K562 (cell line): Measurements from ENCODE around the gene COL9A3. TPM values are rescaled to one million over a fixed set of nuclear protein-coding genes. Genes with fewer than 3 reads are reported as not detected.

ENCODE experiments used
- ATAC-seq: fragments of 200-7000 bp; cut with Tn5 transposase; 3 replicates; pipeline ENCODE4 v1.9.1; 2020; ENCODE audit warnings: moderate library complexity
- BruUV-seq: library from RNA; stranded (reverse); fragments of 400-500 nt; replicated peaks from 2 replicates; lab custom pipeline; 2021; lab: Mats Ljungman, UMichigan
- CTCF ChIA-PET: fragments of 300-600 bp; formaldehyde crosslinking; extraction: SDS; loops from one replicate; lab custom pipeline; 2021; ENCODE audit warnings: low intra/inter-chr PET ratio; lab: Yijun Ruan, JAX
- POLR2A ChIA-PET: fragments of 300-600, 350-650 bp; sonication (Branson Sonifier 250); formaldehyde crosslinking; extraction: SDS; loops from one replicate; lab custom pipeline; 2021; ENCODE audit warnings: antibody characterized with exemption, inconsistent platforms; lab: Yijun Ruan, JAX
- DNase-seq, 4 experiments: peaks; one replicate each; pipeline versions ENCODE4 v3.0.0 to v3.0.0-alpha.2; 2011 to 2018; ENCODE audit warnings: low spot score in 3 of 4, mixed read lengths in 3 of 4; ENCODE audit errors: extremely low read depth in 1 of 4
- FAIRE-seq: peaks from 2 replicates; lab custom pipeline; 2011; peaks lifted over from hg19 to GRCh38; lab: Jason Lieb, UNC
- H2AFZ ChIP-seq: 2 replicates; pipeline ENCODE4 v1.6.0; 2011; ENCODE audit warnings: low read depth, low read length, control low read depth, inconsistent platforms
- H3K27ac ChIP-seq: fragments of 200-600 bp; 3 replicates; pipeline ENCODE4 v1.8.0; 2011; ENCODE audit warnings: low read depth, mild to moderate bottlenecking, control low read depth, inconsistent platforms, low read length, moderate library complexity, mixed read lengths; ENCODE audit errors: extremely low read depth
- H3K27me3 ChIP-seq, 2 experiments: fragments of 300-600 bp in 1 of 2; 2 replicates in 1 of 2; 3 replicates in 1 of 2; pipeline versions ENCODE4 v1.6.0 to v1.8.0; 2011; ENCODE audit warnings: inconsistent platforms in 2 of 2, low read length in 2 of 2, mild to moderate bottlenecking in 1 of 2, mixed read lengths in 1 of 2, moderate library complexity in 1 of 2; ENCODE audit not compliant: control insufficient read depth in 2 of 2, insufficient read depth in 2 of 2
- H3K36me3 ChIP-seq: fragments of 300-600 bp; 3 replicates; pipeline ENCODE4 v1.8.0; 2011; ENCODE audit warnings: mild to moderate bottlenecking, low read length, inconsistent platforms; ENCODE audit not compliant: control insufficient read depth, insufficient read depth
- H3K4me1 ChIP-seq, 2 experiments: fragments of 200-600 bp in 1 of 2; replicated peaks in 1 of 2; 2 replicates in 1 of 2; 3 replicates in 1 of 2; pipeline versions ENCODE4 v1.5.1 to v1.8.0; 2011; ENCODE audit warnings: inconsistent platforms in 2 of 2, low read length in 2 of 2, mild to moderate bottlenecking in 1 of 2, mixed read lengths in 1 of 2, moderate library complexity in 1 of 2; ENCODE audit not compliant: control insufficient read depth in 2 of 2, insufficient read depth in 2 of 2
- H3K4me2 ChIP-seq: 2 replicates; pipeline ENCODE4 v1.6.1; 2011; ENCODE audit warnings: low read length, control low read depth, inconsistent platforms, mixed read lengths; ENCODE audit not compliant: insufficient read depth
- H3K4me3 ChIP-seq: fragments of 200-600 bp; sonication (generic), shearing (Covaris generic); 2 replicates; pipeline ENCODE4 v1.5.1; 2016; ENCODE audit warnings: control low read depth, inconsistent platforms
- H3K79me2 ChIP-seq: fragments of 200-600 bp; 3 replicates; pipeline ENCODE4 v1.8.0; 2011; ENCODE audit warnings: low read length, inconsistent platforms; ENCODE audit not compliant: control insufficient read depth, insufficient read depth
- H3K9ac ChIP-seq, 2 experiments: 2 replicates each; pipeline versions ENCODE4 v1.6.0 to v1.6.1; 2011; ENCODE audit warnings: low read depth in 2 of 2, low read length in 2 of 2, control low read depth in 1 of 2, inconsistent platforms in 1 of 2, mild to moderate bottlenecking in 1 of 2, mixed read lengths in 1 of 2; ENCODE audit not compliant: insufficient read depth in 1 of 2
- H3K9me1 ChIP-seq: one replicate; pipeline ENCODE4 v1.6.0; 2011; ENCODE audit warnings: inconsistent platforms, mild to moderate bottlenecking, low read length, moderate library complexity; ENCODE audit not compliant: control insufficient read depth, insufficient read depth
- H3K9me3 ChIP-seq: replicated peaks from 2 replicates; pipeline ENCODE4 v1.5.1; 2011; ENCODE audit warnings: low read depth, low read length, inconsistent platforms; ENCODE audit not compliant: control insufficient read depth, insufficient read depth
- H4K20me1 ChIP-seq: replicated peaks from 2 replicates; pipeline ENCODE4 v1.6.1; 2011; ENCODE audit warnings: low read length, inconsistent platforms, mixed read lengths; ENCODE audit not compliant: control insufficient read depth, insufficient read depth
- ARID1B ChIP-seq: fragments of 450-650 bp; IDR thresholded peaks from 2 replicates; pipeline ENCODE4 v1.6.1; 2016; ENCODE audit warnings: antibody characterized with exemption, mild to moderate bottlenecking, inconsistent platforms
- CBFA2T3 ChIP-seq: fragments of 450-650 bp; IDR thresholded peaks from 2 replicates; pipeline ENCODE4 v1.6.1; 2017
- FOSL1 ChIP-seq: fragments of 200-800 bp; sonication (Bioruptor generic); conservative IDR thresholded peaks from 2 replicates; pipeline ENCODE4 v1.6.1; 2016; ENCODE audit warnings: missing genetic modification characterization, missing compliant biosample characterization
- MBD1 ChIP-seq: fragments of 250-450 bp; sonication (Bioruptor Pico); IDR thresholded peaks from 2 replicates; pipeline ENCODE4 v1.8.0; 2022; ENCODE audit warnings: inconsistent platforms
- POLR2A ChIP-seq: fragments of 450-650 bp; conservative IDR thresholded peaks from 2 replicates; pipeline ENCODE4 v1.6.1; 2016
- ZNF766 ChIP-seq: fragments of 200-800 bp; sonication (Bioruptor generic); conservative IDR thresholded peaks from 2 replicates; pipeline ENCODE4 v1.6.1; 2016; ENCODE audit warnings: missing genetic modification characterization, missing compliant biosample characterization
- ZNF778 ChIP-seq: fragments of 450-650 bp; formaldehyde crosslinking; IDR thresholded peaks from 2 replicates; pipeline ENCODE4 v1.4.0; 2020; ENCODE audit warnings: mild to moderate bottlenecking, moderate library complexity
- WGBS: fragments of 100-300 bp; shearing (Covaris generic); methylation state at CpG from one replicate; pipeline ENCODE4 v1.1.6; 2016; ENCODE audit warnings: low coverage, mixed read lengths; ENCODE audit not compliant: insufficient coverage; ENCODE audit errors: missing lambda C conversion rate; 5-methylcytosine and 5-hydroxymethylcytosine counted together
- in situ Hi-C: fragments of 300-500 bp; cut with MboI; formaldehyde crosslinking; loops from 4 replicates; pipeline ENCODE4 v1.15.0; 2018; ENCODE audit warnings: inconsistent platforms, mixed read lengths
- intact Hi-C: fragments of 100-400 bp; cut with micrococcal nuclease; formaldehyde crosslinking; loops from 2 replicates; pipeline ENCODE4 v1.14.2; 2022
- polyA plus RNA-seq, 8 experiments: library from polyadenylated mRNA; depleted of rRNA in 4 of 8; stranded (reverse) in 5 of 8; unstranded in 3 of 8; fragments of >200 nt; fragmentation: Nextera tagmentation in 2 of 8; fragmentation: Illumina TruSeq in 1 of 8; extraction: Ambion mirVana in 2 of 8; extraction: Trizol in 1 of 8; gene quantifications; 2 replicates each; pipeline versions ENCODE4 v1.2.1 to v1.2.3, GENCODE V29; 2011 to 2014; ENCODE audit warnings: inconsistent platforms in 1 of 8, missing spikeins in 1 of 8
- total RNA-seq, 7 experiments: library from RNA; depleted of rRNA in 6 of 7; stranded (reverse); fragments of >200 nt in 6 of 7; fragmentation: Illumina TruSeq in 2 of 7; extraction: Trizol in 2 of 7; gene quantifications; 2 replicates each; pipeline versions ENCODE4 v1.2.1 to v1.2.3, GENCODE V29; 2011 to 2021; ENCODE audit warnings: low replicate concordance in 1 of 7
- TF ChIP-seq, protein P1 (sequence below): fragments of 450-650 bp; IDR thresholded peaks from 2 replicates; pipeline ENCODE4 v1.6.1; 2016; ENCODE audit warnings: borderline replicate concordance
- TF ChIP-seq, protein P2 (sequence below): fragments of 450-650 bp; IDR thresholded peaks from 2 replicates; pipeline ENCODE4 v1.6.1; 2016
- TF ChIP-seq, protein P3 (sequence below): sonication (generic); formaldehyde crosslinking; IDR thresholded peaks from 2 replicates; pipeline ENCODE4 v1.8.0; 2022; ENCODE audit warnings: mild to moderate bottlenecking, missing genetic modification reagents

The COL9A3 gene
- total and polyA plus RNA-seq, 9 of the 15 experiments (the other 6 are each of a cell fraction or from before 2014, with no cell fraction given) = 0.14 to 3.6 (median 0.88) TPM; not detected in 1

- TF ChIP-seq, protein P1, sequence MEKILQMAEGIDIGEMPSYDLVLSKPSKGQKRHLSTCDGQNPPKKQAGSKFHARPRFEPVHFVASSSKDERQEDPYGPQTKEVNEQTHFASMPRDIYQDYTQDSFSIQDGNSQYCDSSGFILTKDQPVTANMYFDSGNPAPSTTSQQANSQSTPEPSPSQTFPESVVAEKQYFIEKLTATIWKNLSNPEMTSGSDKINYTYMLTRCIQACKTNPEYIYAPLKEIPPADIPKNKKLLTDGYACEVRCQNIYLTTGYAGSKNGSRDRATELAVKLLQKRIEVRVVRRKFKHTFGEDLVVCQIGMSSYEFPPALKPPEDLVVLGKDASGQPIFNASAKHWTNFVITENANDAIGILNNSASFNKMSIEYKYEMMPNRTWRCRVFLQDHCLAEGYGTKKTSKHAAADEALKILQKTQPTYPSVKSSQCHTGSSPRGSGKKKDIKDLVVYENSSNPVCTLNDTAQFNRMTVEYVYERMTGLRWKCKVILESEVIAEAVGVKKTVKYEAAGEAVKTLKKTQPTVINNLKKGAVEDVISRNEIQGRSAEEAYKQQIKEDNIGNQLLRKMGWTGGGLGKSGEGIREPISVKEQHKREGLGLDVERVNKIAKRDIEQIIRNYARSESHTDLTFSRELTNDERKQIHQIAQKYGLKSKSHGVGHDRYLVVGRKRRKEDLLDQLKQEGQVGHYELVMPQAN = no peak
- no peak for TF ChIP-seq MBD1
- TF ChIP-seq POLR2A = no peak
These were observed 30.7 kb upstream of the COL9A3 start (continued) for GRCh38 chr20:62786157-62786556.

GRCh38 chr20:62787321-62787720 lies 29.5 kb upstream of the COL9A3 start:
- DNase-seq (no peak), FAIRE-seq (no peak), ATAC-seq (no peak)
- CTCF ChIA-PET = no interaction called here
- H3K9ac ChIP-seq = no peak overlapping the region
- POLR2A ChIA-PET = interaction anchor here (1.9 kb wide), 1 partner anchor 19 kb away, joined by 4 read pairs; no protein-coding TSS in a partner anchor
- H3K27me3 ChIP-seq = peaks cover 4 to 14% of the 10 kb centered on the region in 2 experiments; a peak in 3 of 5 replicates
- H3K4me1 ChIP-seq = peaks cover 0 to 41% of the 10 kb centered on the region in 2 experiments; a peak in 3 of 5 replicates
- H3K79me2 ChIP-seq = no peaks in the 10 kb centered on the region
- no peaks in the 10 kb centered on the region for H3K36me3 ChIP-seq
- TF ChIP-seq CBFA2T3 (0 out of 2 replicates have a peak, but pooled peaks have one; percentile 12), ZNF778 (CRISPR knock-in tag) (no peak), ZNF766 (peak; percentile 96), FOSL1 (tag) (peak; percentile 52), ARID1B (0 out of 2 replicates have a peak, but pooled peaks have one; percentile 11)
- TF ChIP-seq, protein P2, sequence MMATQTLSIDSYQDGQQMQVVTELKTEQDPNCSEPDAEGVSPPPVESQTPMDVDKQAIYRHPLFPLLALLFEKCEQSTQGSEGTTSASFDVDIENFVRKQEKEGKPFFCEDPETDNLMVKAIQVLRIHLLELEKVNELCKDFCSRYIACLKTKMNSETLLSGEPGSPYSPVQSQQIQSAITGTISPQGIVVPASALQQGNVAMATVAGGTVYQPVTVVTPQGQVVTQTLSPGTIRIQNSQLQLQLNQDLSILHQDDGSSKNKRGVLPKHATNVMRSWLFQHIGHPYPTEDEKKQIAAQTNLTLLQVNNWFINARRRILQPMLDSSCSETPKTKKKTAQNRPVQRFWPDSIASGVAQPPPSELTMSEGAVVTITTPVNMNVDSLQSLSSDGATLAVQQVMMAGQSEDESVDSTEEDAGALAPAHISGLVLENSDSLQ = peak; percentile 31; the same call in 1 of the 2 replicates
- TF ChIP-seq, protein P3, sequence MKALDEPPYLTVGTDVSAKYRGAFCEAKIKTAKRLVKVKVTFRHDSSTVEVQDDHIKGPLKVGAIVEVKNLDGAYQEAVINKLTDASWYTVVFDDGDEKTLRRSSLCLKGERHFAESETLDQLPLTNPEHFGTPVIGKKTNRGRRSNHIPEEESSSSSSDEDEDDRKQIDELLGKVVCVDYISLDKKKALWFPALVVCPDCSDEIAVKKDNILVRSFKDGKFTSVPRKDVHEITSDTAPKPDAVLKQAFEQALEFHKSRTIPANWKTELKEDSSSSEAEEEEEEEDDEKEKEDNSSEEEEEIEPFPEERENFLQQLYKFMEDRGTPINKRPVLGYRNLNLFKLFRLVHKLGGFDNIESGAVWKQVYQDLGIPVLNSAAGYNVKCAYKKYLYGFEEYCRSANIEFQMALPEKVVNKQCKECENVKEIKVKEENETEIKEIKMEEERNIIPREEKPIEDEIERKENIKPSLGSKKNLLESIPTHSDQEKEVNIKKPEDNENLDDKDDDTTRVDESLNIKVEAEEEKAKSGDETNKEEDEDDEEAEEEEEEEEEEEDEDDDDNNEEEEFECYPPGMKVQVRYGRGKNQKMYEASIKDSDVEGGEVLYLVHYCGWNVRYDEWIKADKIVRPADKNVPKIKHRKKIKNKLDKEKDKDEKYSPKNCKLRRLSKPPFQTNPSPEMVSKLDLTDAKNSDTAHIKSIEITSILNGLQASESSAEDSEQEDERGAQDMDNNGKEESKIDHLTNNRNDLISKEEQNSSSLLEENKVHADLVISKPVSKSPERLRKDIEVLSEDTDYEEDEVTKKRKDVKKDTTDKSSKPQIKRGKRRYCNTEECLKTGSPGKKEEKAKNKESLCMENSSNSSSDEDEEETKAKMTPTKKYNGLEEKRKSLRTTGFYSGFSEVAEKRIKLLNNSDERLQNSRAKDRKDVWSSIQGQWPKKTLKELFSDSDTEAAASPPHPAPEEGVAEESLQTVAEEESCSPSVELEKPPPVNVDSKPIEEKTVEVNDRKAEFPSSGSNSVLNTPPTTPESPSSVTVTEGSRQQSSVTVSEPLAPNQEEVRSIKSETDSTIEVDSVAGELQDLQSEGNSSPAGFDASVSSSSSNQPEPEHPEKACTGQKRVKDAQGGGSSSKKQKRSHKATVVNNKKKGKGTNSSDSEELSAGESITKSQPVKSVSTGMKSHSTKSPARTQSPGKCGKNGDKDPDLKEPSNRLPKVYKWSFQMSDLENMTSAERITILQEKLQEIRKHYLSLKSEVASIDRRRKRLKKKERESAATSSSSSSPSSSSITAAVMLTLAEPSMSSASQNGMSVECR (CRISPR knock-in tag) = no peak
- in situ Hi-C loops = no loop called here
- H3K9me3 ChIP-seq = no peaks in the 10 kb centered on the region
- H3K9me1 ChIP-seq = no peaks in the 10 kb centered on the region
- no peaks in the 10 kb centered on the region for H4K20me1 ChIP-seq
- BruUV-seq = no TSS peak
- no peak overlapping the region for H3K27ac ChIP-seq
- 11% methylated on average over 7 of the region's 7 CpGs for WGBS
- intact Hi-C loops = no loop called here
- no peak overlapping the region for H3K4me3 ChIP-seq
- H3K4me2 ChIP-seq = no peak overlapping the region
- H2AFZ ChIP-seq = no peak overlapping the region
